Tibial nerve (tissue), 4 donors: ENCODE results near the gene GHR. TPM values are rescaled to one million over a fixed set of nuclear protein-coding genes. Genes with fewer than 3 reads are reported as not detected.

Source experiments
- DNase-seq, 2 donors: peaks; one replicate each; pipeline ENCODE4 v3.0.0-alpha.2; 2019; ENCODE audit warnings: low spot score in 2 of 2
- H3K27ac ChIP-seq, 4 donors: fragments of 200-600 bp; sonication (generic) in 3 of 4; one replicate each; pipeline ENCODE4 v1.5.1; 2017 to 2019; ENCODE audit warnings: mild to moderate bottlenecking in 1 of 4
- H3K27me3 ChIP-seq, 2 donors: fragments of 200-600 bp; sonication (generic) in 1 of 2; one replicate each; pipeline versions ENCODE4 v1.5.1 to v1.6.0; 2017 to 2019
- H3K36me3 ChIP-seq, 3 donors: fragments of 200-600 bp; sonication (generic); one replicate each; pipeline ENCODE4 v1.5.1; 2018 to 2019
- H3K4me1 ChIP-seq, 4 donors: fragments of 200-600 bp; sonication (generic) in 3 of 4; one replicate each; pipeline ENCODE4 v1.5.1; 2017 to 2019
- H3K4me3 ChIP-seq, 4 donors: fragments of 200-600 bp; sonication (generic) in 3 of 4; one replicate each; pipeline ENCODE4 v1.5.1; 2017 to 2019; ENCODE audit warnings: mild to moderate bottlenecking in 1 of 4, moderate library complexity in 1 of 4
- H3K9me3 ChIP-seq, 4 donors: fragments of 200-600 bp; sonication (generic) in 3 of 4; one replicate each; pipeline ENCODE4 v1.5.1; 2017 to 2019
- CTCF ChIP-seq, 5 experiments: fragments of 200-600 bp in 3 of 5; fragments of 450-650 bp in 2 of 5; sonication (generic) in 3 of 5; IDR thresholded peaks; one replicate each; pipeline ENCODE4 v1.5.1; 2016 to 2019; ENCODE audit warnings: antibody characterized with exemption in 5 of 5, mild to moderate bottlenecking in 3 of 5, moderate library complexity in 2 of 5
- EP300 ChIP-seq, 2 donors: sonication (generic); formaldehyde crosslinking; IDR thresholded peaks; one replicate each; pipeline ENCODE4 v1.6.1; 2017; ENCODE audit warnings: antibody characterized with exemption in 2 of 2, mild to moderate bottlenecking in 1 of 2
- POLR2A ChIP-seq, 2 donors: fragments of 450-650 bp; IDR thresholded peaks; one replicate each; pipeline ENCODE4 v1.6.1; 2017; ENCODE audit warnings: antibody characterized with exemption in 2 of 2, mild to moderate bottlenecking in 2 of 2, moderate library complexity in 2 of 2
- WGBS, 2 donors: methylation state at CpG; one replicate each; pipeline ENCODE4 v1.1.5; 2018; 5-methylcytosine and 5-hydroxymethylcytosine counted together
- total RNA-seq, 4 donors: library from RNA; depleted of rRNA; stranded (reverse); fragments of >200 nt; gene quantifications; one replicate each; pipeline ENCODE4 v1.1.0, GENCODE V29; 2016

GHR gene
- total RNA-seq, 4 donors from 2014 or later: 30.2 to 39.6 (median 39.2) TPM

GRCh38 chr5:42689391-42689790, 266.2 kb downstream of the GHR start:
- DNase-seq: no peak
- TF ChIP-seq POLR2A (IDR thresholded peaks at IDR 0.05) (no peak), EP300 (IDR thresholded peaks at IDR 0.05) (no peak), CTCF (IDR thresholded peaks at IDR 0.05) (no peak)
- Histone ChIP-seq H3K4me3 (no peak overlapping the region), H3K4me1 (peaks cover 0 to 3% (median 0%) of the 10 kb centered on the region in 4 donors), H3K9me3 (peaks cover 0 to 21% (median 1%) of the 10 kb centered on the region in 4 donors), H3K27ac (no peak overlapping the region), H3K27me3 (no peaks in the 10 kb centered on the region), H3K36me3 (peaks cover 0 to 7% (median 0%) of the 10 kb centered on the region in 3 donors)
- WGBS, 2 donors: 63 to 67% methylated on average over 4 of the region's 4 CpGs

GRCh38 chr5:42691413-42691937, 268.2 kb downstream of the GHR start:
- H3K27ac ChIP-seq: no peak overlapping the region
- no peak for TF ChIP-seq CTCF (IDR thresholded peaks at IDR 0.05)
- TF ChIP-seq EP300 (IDR thresholded peaks at IDR 0.05): no peak
- TF ChIP-seq POLR2A (IDR thresholded peaks at IDR 0.05): no peak
- peaks cover 0 to 5% (median under 1%) of the 10 kb centered on the region in 4 donors for H3K9me3 ChIP-seq
- WGBS, 2 donors: 44 to 53% methylated on average over 3 of the region's 3 CpGs
- H3K4me1 ChIP-seq: peaks cover 0 to 3% (median 0%) of the 10 kb centered on the region in 4 donors
- H3K4me3 ChIP-seq: no peak overlapping the region
- H3K27me3 ChIP-seq: no peaks in the 10 kb centered on the region
- no peak for DNase-seq
- H3K36me3 ChIP-seq: peaks cover 0 to 13% (median 0%) of the 10 kb centered on the region in 3 donors

GRCh38 chr5:42701351-42702059, 278.3 kb downstream of the GHR start:
- no peak for TF ChIP-seq CTCF (IDR thresholded peaks at IDR 0.05)
- no peak for TF ChIP-seq EP300 (IDR thresholded peaks at IDR 0.05)
- TF ChIP-seq POLR2A (IDR thresholded peaks at IDR 0.05): no peak
- Histone ChIP-seq H3K4me3 (no peak overlapping the region), H3K27ac (no peak overlapping the region), H3K27me3 (no peaks in the 10 kb centered on the region), H3K9me3 (peaks cover 0 to 39% (median 16%) of the 10 kb centered on the region in 4 donors), H3K36me3 (peaks cover 0 to 55% (median 0%) of the 10 kb centered on the region in 3 donors), H3K4me1 (no peaks in the 10 kb centered on the region)
- no peak for DNase-seq
- WGBS, 2 donors: 84 to 90% methylated on average over 7 of the region's 7 CpGs

GRCh38 chr5:42703238-42703637, 280.0 kb downstream of the GHR start:
- Histone ChIP-seq H3K27me3 (no peaks in the 10 kb centered on the region), H3K4me3 (no peak overlapping the region), H3K4me1 (no peaks in the 10 kb centered on the region), H3K9me3 (peaks cover 0 to 43% (median 17%) of the 10 kb centered on the region in 4 donors), H3K36me3 (peaks cover 0 to 48% (median 0%) of the 10 kb centered on the region in 3 donors), H3K27ac (no peak overlapping the region)
- no peak for TF ChIP-seq CTCF (IDR thresholded peaks at IDR 0.05)
- TF ChIP-seq POLR2A (IDR thresholded peaks at IDR 0.05): no peak
- no peak for TF ChIP-seq EP300 (IDR thresholded peaks at IDR 0.05)
- DNase-seq: no peak
- 47 to 48% methylated on average over 1 of the region's 1 CpG for WGBS, 2 donors

- H3K27me3 ChIP-seq: no peaks in the 10 kb centered on the region
These were observed 292.5 kb downstream of the GHR start for GRCh38 chr5:42715785-42716184.

More at GRCh38 chr5:42715785-42716184, 292.5 kb downstream of the GHR start:
- Histone ChIP-seq H3K4me3 (no peak overlapping the region), H3K4me1 (no peaks in the 10 kb centered on the region), H3K36me3 (peaks cover 0 to 7% (median 0%) of the 10 kb centered on the region in 3 donors), H3K27ac (no peak overlapping the region), H3K9me3 (no peaks in the 10 kb centered on the region)
- whole genome bisulfite sequencing, 2 donors: 60 to 67% methylated on average over 3 of the region's 3 CpGs
- DNase-seq: no peak
- TF ChIP-seq EP300 (IDR thresholded peaks at IDR 0.05) (no peak), CTCF (IDR thresholded peaks at IDR 0.05) (no peak), POLR2A (IDR thresholded peaks at IDR 0.05) (no peak)
